ENCODE results near the gene TRIM22. TPM values are rescaled to one million over a fixed set of nuclear protein-coding genes. Genes with fewer than 3 reads are reported as not detected.

TRIM22 gene
- total RNA-seq, 4 donors from 2014 or later: 20.1 to 45.0 (median 28.1) TPM

- no peaks in the 10 kb centered on the region for H3K27me3 ChIP-seq
- H3K27ac ChIP-seq: no peak overlapping the region
- intact Hi-C loops (cut with DNase I): no loop called here
- no peaks in the 10 kb centered on the region for H3K4me1 ChIP-seq
- H3K9me3 ChIP-seq: no peaks in the 10 kb centered on the region
- H3K4me3 ChIP-seq (replicated peaks in 1 of 3): no peak overlapping the region
- H3K36me3 ChIP-seq: no peaks in the 10 kb centered on the region
- TF ChIP-seq CTCF (IDR thresholded peaks at IDR 0.05) (no peak), POLR2A (IDR thresholded peaks at IDR 0.05) (no peak)
- 93% methylated on average over 5 of the region's 5 CpGs for WGBS, 2 donors
- DNase-seq: no peak
Measured at GRCh38 chr11:5658318-5658717, 31.3 kb upstream of the TRIM22 start.

DNA sequence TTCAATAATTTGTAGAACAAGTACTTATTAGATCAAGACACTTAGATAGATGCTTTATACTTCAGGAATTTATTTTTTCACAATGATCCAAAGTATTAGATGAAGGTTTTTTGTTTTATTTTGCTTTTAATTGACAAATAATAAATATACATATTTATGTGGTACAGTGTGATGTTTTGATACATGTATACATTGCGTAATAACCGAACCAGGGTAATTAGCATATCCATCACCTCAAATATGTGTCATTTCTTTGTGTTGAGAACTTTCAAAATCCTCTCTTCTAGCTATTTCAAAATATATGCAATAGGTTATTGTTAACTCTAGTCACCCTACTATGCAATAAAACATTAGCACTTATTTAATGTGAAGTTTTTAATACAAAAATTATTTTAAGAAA lies 26.1 kb upstream of the TRIM22 start:
- H3K9me3 ChIP-seq: no peaks in the 10 kb centered on the region
- intact Hi-C loops (cut with DNase I): loop anchor here (10.0 kb wide), 1 partner anchor 69 kb away; the partner anchor contains the start of gene TRIM6
- no peak for DNase-seq
- H3K4me3 ChIP-seq (replicated peaks in 1 of 3): no peak overlapping the region
- WGBS, 2 donors: 95 to 97% methylated on average over 2 of the region's 2 CpGs
- H3K27me3 ChIP-seq: no peaks in the 10 kb centered on the region
- TF ChIP-seq CTCF (IDR thresholded peaks at IDR 0.05): no peak
- TF ChIP-seq POLR2A (IDR thresholded peaks at IDR 0.05): no peak
- H3K36me3 ChIP-seq: peaks cover 0 to 25% of the 10 kb centered on the region in 2 donors
- H3K4me1 ChIP-seq: no peaks in the 10 kb centered on the region
- H3K27ac ChIP-seq: no peak overlapping the region

DNA sequence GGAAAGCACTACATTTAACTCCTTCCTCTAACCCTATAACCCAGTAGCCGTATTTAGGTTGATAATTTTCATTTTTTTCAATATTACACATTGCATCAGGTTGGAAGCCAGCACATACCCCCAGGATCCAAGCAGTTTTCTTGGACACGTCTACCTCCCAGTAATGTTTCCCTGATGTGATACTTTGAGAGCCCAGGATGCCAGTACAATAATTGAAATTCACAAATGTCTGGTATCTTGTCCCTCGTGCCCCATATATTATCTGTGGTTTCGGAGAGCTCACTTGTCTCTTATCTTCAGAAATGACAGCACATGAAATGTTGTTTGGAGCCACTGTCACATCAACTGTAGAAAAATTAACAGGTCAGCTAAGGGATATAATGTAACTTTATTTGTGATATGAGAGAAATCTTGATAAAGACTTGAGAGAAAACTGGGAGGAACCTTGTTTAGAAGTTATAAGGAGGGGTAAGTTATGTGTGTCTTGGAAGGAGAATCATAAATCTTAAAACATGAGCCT lies 24.5 kb upstream of the TRIM22 start:
- no peak overlapping the region for H3K27ac ChIP-seq
- no peaks in the 10 kb centered on the region for H3K4me1 ChIP-seq
- WGBS, 2 donors: 94 to 95% methylated on average over 4 of the region's 4 CpGs
- intact Hi-C loops (cut with DNase I): loop anchor here (10.0 kb wide), 1 partner anchor 70 kb away; the partner anchor contains the start of gene TRIM6
- TF ChIP-seq CTCF (IDR thresholded peaks at IDR 0.05) (no peak), POLR2A (IDR thresholded peaks at IDR 0.05) (no peak)
- no peaks in the 10 kb centered on the region for H3K27me3 ChIP-seq
- H3K9me3 ChIP-seq: no peaks in the 10 kb centered on the region
- no peak overlapping the region for H3K4me3 ChIP-seq (replicated peaks in 1 of 3)
- DNase-seq: no peak
- peaks cover 7 to 34% of the 10 kb centered on the region in 2 donors for H3K36me3 ChIP-seq

- H3K27ac ChIP-seq: no peak overlapping the region
- intact Hi-C loops (cut with DNase I): loop anchor here (10.0 kb wide), 1 partner anchor 71 kb away; the partner anchor contains the start of gene TRIM6
- no peak for TF ChIP-seq POLR2A (IDR thresholded peaks at IDR 0.05)
- no peak for TF ChIP-seq CTCF (IDR thresholded peaks at IDR 0.05)
- no peak overlapping the region for H3K4me3 ChIP-seq (replicated peaks in 1 of 3)
- H3K9me3 ChIP-seq: no peaks in the 10 kb centered on the region
- peaks cover 7 to 37% of the 10 kb centered on the region in 2 donors for H3K36me3 ChIP-seq
- 69 to 76% methylated on average over 5 of the region's 5 CpGs for WGBS, 2 donors
- DNase-seq: no peak
- H3K27me3 ChIP-seq: no peaks in the 10 kb centered on the region
- H3K4me1 ChIP-seq: no peaks in the 10 kb centered on the region
Measured at GRCh38 chr11:5665746-5666401, 23.7 kb upstream of the TRIM22 start.

GRCh38 chr11:5666402-5666793 lies 23.2 kb upstream of the TRIM22 start:
- intact Hi-C loops (cut with DNase I): loop anchor here (10.0 kb wide), 1 partner anchor 72 kb away; the partner anchor contains the start of gene TRIM6
- Histone ChIP-seq H3K4me3 (replicated peaks in 1 of 3) (no peak overlapping the region), H3K4me1 (no peaks in the 10 kb centered on the region), H3K9me3 (no peaks in the 10 kb centered on the region), H3K27me3 (no peaks in the 10 kb centered on the region), H3K36me3 (peaks cover 7 to 37% of the 10 kb centered on the region in 2 donors), H3K27ac (no peak overlapping the region)
- DNase-seq: no peak
- 80 to 83% methylated on average over 6 of the region's 6 CpGs for WGBS, 2 donors
- TF ChIP-seq POLR2A (IDR thresholded peaks at IDR 0.05) (no peak), CTCF (IDR thresholded peaks at IDR 0.05) (no peak)

All from thyroid gland (tissue), 4 donors.